ENCODE measurements around the gene GPR12. TPM values are rescaled to one million over a fixed set of nuclear protein-coding genes. Genes with fewer than 3 reads are reported as not detected.
"Not testable (repeated sequence)": the region's sequence is repeated elsewhere in the genome, so short reads cannot be mapped to it uniquely, and the experiment has no call there.

The GPR12 gene
- total RNA-seq, 1 donor from 2014 or later: not detected

DNA sequence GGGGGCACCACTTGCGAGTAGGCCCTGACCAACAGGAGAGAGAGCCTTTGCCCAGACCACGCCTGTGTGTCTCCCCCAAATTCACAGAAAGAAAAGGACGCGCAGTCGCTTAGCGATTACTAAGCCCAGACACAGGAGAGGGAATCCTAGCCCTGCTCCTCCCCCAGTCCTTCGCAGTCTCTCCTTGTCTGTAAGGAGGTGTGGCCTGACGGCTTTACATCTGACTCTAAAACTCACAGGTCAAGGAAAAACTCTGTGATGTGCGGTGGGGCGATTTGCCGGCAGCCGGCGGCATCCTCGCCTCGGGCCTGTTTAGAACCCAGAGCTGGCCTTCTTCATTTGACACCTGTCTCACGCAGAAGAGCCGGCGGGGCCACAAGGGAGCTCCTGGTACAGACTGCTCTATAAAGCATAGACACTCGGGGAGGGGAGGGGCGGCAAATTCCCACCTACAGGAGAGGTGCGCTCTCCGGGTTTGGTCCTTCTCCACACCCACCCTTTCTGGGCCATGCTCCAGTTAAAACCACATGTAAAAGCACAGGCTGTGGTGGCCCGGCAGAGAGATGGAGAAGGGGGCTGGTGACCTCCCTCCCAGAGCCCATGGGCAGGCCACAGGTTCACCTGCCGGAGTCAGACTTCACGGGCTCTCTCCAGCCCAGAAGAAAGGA, 17.8 kb downstream of the GPR12 start:
- peaks cover 0 to 3% of the 10 kb centered on the region in 2 donors for H3K9me3 ChIP-seq
- no peaks in the 10 kb centered on the region for H3K27me3 ChIP-seq
- no peak for DNase-seq (ENCODE audit: low spot score in 2 of 2)
- no peak overlapping the region for H3K4me3 ChIP-seq
- H3K27ac ChIP-seq: no peak overlapping the region
- H3K36me3 ChIP-seq: no peaks in the 10 kb centered on the region
- no peaks in the 10 kb centered on the region for H3K4me1 ChIP-seq
- TF ChIP-seq, protein P1, sequence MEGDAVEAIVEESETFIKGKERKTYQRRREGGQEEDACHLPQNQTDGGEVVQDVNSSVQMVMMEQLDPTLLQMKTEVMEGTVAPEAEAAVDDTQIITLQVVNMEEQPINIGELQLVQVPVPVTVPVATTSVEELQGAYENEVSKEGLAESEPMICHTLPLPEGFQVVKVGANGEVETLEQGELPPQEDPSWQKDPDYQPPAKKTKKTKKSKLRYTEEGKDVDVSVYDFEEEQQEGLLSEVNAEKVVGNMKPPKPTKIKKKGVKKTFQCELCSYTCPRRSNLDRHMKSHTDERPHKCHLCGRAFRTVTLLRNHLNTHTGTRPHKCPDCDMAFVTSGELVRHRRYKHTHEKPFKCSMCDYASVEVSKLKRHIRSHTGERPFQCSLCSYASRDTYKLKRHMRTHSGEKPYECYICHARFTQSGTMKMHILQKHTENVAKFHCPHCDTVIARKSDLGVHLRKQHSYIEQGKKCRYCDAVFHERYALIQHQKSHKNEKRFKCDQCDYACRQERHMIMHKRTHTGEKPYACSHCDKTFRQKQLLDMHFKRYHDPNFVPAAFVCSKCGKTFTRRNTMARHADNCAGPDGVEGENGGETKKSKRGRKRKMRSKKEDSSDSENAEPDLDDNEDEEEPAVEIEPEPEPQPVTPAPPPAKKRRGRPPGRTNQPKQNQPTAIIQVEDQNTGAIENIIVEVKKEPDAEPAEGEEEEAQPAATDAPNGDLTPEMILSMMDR (IDR thresholded peaks at IDR 0.05): no peak
- intact Hi-C loops (cut with DNase I): no loop called here

GRCh38 chr13:26735677-26736076, 24.9 kb downstream of the GPR12 start:
- no peak for DNase-seq (ENCODE audit: low spot score in 2 of 2)
- intact Hi-C loops (cut with DNase I): no loop called here
- Histone ChIP-seq H3K4me1 (no peaks in the 10 kb centered on the region), H3K27me3 (no peaks in the 10 kb centered on the region), H3K27ac (no peak overlapping the region), H3K36me3 (no peaks in the 10 kb centered on the region), H3K4me3 (no peak overlapping the region), H3K9me3 (peaks cover 0 to 3% of the 10 kb centered on the region in 2 donors)
- TF ChIP-seq, protein P1 (IDR thresholded peaks at IDR 0.05): no peak

DNA sequence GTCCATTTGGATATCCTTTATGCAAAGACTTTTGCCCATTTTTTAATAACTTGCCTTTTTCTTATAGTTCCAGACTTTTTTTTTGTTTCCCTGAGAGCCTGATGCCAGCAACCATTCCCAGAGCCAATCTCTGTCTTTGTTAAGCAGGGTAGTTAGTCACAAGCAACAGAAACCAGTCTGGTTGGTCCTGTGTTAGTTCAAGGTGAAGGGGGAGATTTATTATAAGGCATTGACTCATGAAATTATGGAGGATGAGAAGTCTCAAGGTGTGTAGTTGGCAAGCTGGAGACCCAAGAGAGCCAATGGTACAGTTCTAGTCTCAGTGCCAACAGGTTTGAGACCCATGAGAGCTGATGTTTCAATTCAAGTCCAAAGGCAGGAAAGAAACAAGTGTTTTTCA, 33.0 kb downstream of the GPR12 start:
- Histone ChIP-seq H3K9me3 (no peaks in the 10 kb centered on the region), H3K4me1 (no peaks in the 10 kb centered on the region), H3K4me3 (no peak overlapping the region), H3K27ac (peak overlapping the region in 1 of 2 donors; percentile 11), H3K27me3 (no peaks in the 10 kb centered on the region), H3K36me3 (no peaks in the 10 kb centered on the region)
- no peak for DNase-seq (ENCODE audit: low spot score in 2 of 2)
- intact Hi-C loops (cut with DNase I): no loop called here
- TF ChIP-seq, protein P1 (IDR thresholded peaks at IDR 0.05): no peak

GRCh38 chr13:26727122-26727521, 33.5 kb downstream of the GPR12 start:
- H3K27ac ChIP-seq: peak overlapping the region in 1 of 2 donors; percentile 11
- H3K27me3 ChIP-seq: no peaks in the 10 kb centered on the region
- intact Hi-C loops (cut with DNase I): no loop called here
- H3K36me3 ChIP-seq: no peaks in the 10 kb centered on the region
- no peaks in the 10 kb centered on the region for H3K4me1 ChIP-seq
- TF ChIP-seq, protein P1 (IDR thresholded peaks at IDR 0.05): no peak
- H3K9me3 ChIP-seq: no peaks in the 10 kb centered on the region
- H3K4me3 ChIP-seq: no peak overlapping the region
- DNase-seq (ENCODE audit: low spot score in 2 of 2): no peak

GRCh38 chr13:26726684-26727083, 33.9 kb downstream of the GPR12 start:
- TF ChIP-seq, protein P1 (IDR thresholded peaks at IDR 0.05): no peak
- H3K4me3 ChIP-seq: no peak overlapping the region
- intact Hi-C loops (cut with DNase I): no loop called here
- H3K4me1 ChIP-seq: no peaks in the 10 kb centered on the region
- no peak for DNase-seq (ENCODE audit: low spot score in 2 of 2)
- no peaks in the 10 kb centered on the region for H3K27me3 ChIP-seq
- no peaks in the 10 kb centered on the region for H3K9me3 ChIP-seq
- H3K27ac ChIP-seq: no peak overlapping the region
- no peaks in the 10 kb centered on the region for H3K36me3 ChIP-seq

GRCh38 chr13:26723620-26724019, 37.0 kb downstream of the GPR12 start:
- H3K36me3 ChIP-seq; H3K27me3 ChIP-seq; H3K4me3 ChIP-seq; H3K9me3 ChIP-seq; intact Hi-C loops (cut with DNase I); H3K27ac ChIP-seq; H3K4me1 ChIP-seq; DNase-seq (ENCODE audit: low spot score in 2 of 2): not testable (repeated sequence)

All from ascending aorta (tissue), 2 donors.